ENCODE results near the gene UTP3. TPM values are rescaled to one million over a fixed set of nuclear protein-coding genes. Genes with fewer than 3 reads are reported as not detected.
A peak's percentile ranks its signal among the peaks of the same experiment; 100 is the strongest.
"Not testable (repeated sequence)": the region's sequence is repeated elsewhere in the genome, so short reads cannot be mapped to it uniquely, and the experiment has no call there.

UTP3 gene
- 10 to 100 TPM; 19.3 to 31.6 TPM for total RNA-seq

GRCh38 chr4:70687821-70688794 is at the start of gene UTP3:
Gene UTP3 (plus strand): TSS chr4:70688532. CDS start chr4:70688678, 146 bp downstream.
- Mint-ChIP-seq H3K9me3 (no peaks in the 10 kb centered on the region), H3K27ac (peak within 1 kb of the TSS; percentile 94 to 100), H3K36me3 (peaks cover 25 to 26% of the 10 kb centered on the region in 2 donors)
- ATAC-seq (peak; percentile 88 to 93), DNase-seq (ENCODE audit: low spot score in 2 of 2) (peak; percentile 89 to 94)

- Mint-ChIP-seq H3K36me3 (no peaks in the 10 kb centered on the region), H3K9me3 (no peaks in the 10 kb centered on the region), H3K27ac (peak overlapping the region; percentile 75 to 82)
- ATAC-seq (peak; percentile 77 to 89), DNase-seq (ENCODE audit: low spot score in 2 of 2) (no peak)
Observed at GRCh38 chr4:70640192-70640591, 48.1 kb upstream of the UTP3 start.

- H3K36me3 Mint-ChIP-seq; H3K27ac Mint-ChIP-seq; H3K9me3 Mint-ChIP-seq; DNase-seq (ENCODE audit: low spot score in 2 of 2); ATAC-seq: not testable (repeated sequence)
Observed at GRCh38 chr4:70650741-70651140, 37.6 kb upstream of the UTP3 start.

- ATAC-seq (peak; percentile 47 to 57), DNase-seq (ENCODE audit: low spot score in 2 of 2) (no peak)
- Mint-ChIP-seq H3K27ac (no peak overlapping the region), H3K9me3 (no peaks in the 10 kb centered on the region), H3K36me3 (no peaks in the 10 kb centered on the region)
Observed at GRCh38 chr4:70651864-70652506, 36.3 kb upstream of the UTP3 start.

- Mint-ChIP-seq H3K36me3 (no peaks in the 10 kb centered on the region), H3K27ac (no peak overlapping the region), H3K9me3 (no peaks in the 10 kb centered on the region)
- DNase-seq (ENCODE audit: low spot score in 2 of 2) (no peak), ATAC-seq (no peak)
Observed at GRCh38 chr4:70654605-70655011, 33.7 kb upstream of the UTP3 start.

- no peak for DNase-seq (ENCODE audit: low spot score in 2 of 2)
Observed at GRCh38 chr4:70657326-70657725, 31.0 kb upstream of the UTP3 start.

GRCh38 chr4:70658418-70658817 is 29.9 kb upstream of the UTP3 start:
- Mint-ChIP-seq H3K9me3 (no peaks in the 10 kb centered on the region), H3K27ac (no peak overlapping the region), H3K36me3 (no peaks in the 10 kb centered on the region)
- ATAC-seq (no peak), DNase-seq (ENCODE audit: low spot score in 2 of 2) (no peak)

More at GRCh38 chr4:70657326-70657725, 31.0 kb upstream of the UTP3 start:
- no peaks in the 10 kb centered on the region for H3K36me3 Mint-ChIP-seq
- no peak overlapping the region for H3K27ac Mint-ChIP-seq
- H3K9me3 Mint-ChIP-seq = no peaks in the 10 kb centered on the region
- no peak for ATAC-seq

GRCh38 chr4:70660106-70660505 is 28.2 kb upstream of the UTP3 start:
- H3K9me3 Mint-ChIP-seq = no peaks in the 10 kb centered on the region
- ATAC-seq (no peak), DNase-seq (ENCODE audit: low spot score in 2 of 2) (no peak)
- H3K36me3 Mint-ChIP-seq = no peaks in the 10 kb centered on the region
- H3K27ac Mint-ChIP-seq = no peak overlapping the region

- ATAC-seq (peak; percentile 95), DNase-seq (ENCODE audit: low spot score in 2 of 2) (peak in 1 of 2 donors; percentile 18)
- not testable (repeated sequence) for H3K27ac Mint-ChIP-seq, H3K36me3 Mint-ChIP-seq, H3K9me3 Mint-ChIP-seq
Observed at GRCh38 chr4:70661309-70661922, 26.9 kb upstream of the UTP3 start.

GRCh38 chr4:70666369-70666768 is 22.0 kb upstream of the UTP3 start, which contains the start of gene JCHAIN:
Gene JCHAIN (minus strand): TSS chr4:70666508. CDS start chr4:70666490, 18 bp downstream.
- no peaks in the 10 kb centered on the region for H3K36me3 Mint-ChIP-seq
- DNase-seq (ENCODE audit: low spot score in 2 of 2) (no peak), ATAC-seq (no peak)
- no peaks in the 10 kb centered on the region for H3K9me3 Mint-ChIP-seq
- no peak within 1 kb of the TSS for H3K27ac Mint-ChIP-seq

- no peaks in the 10 kb centered on the region for H3K36me3 Mint-ChIP-seq
- no peak overlapping the region for H3K27ac Mint-ChIP-seq
- no peaks in the 10 kb centered on the region for H3K9me3 Mint-ChIP-seq
- DNase-seq (ENCODE audit: low spot score in 2 of 2) (no peak), ATAC-seq (no peak)
Observed at GRCh38 chr4:70667740-70668535, 20.4 kb upstream of the UTP3 start.

GRCh38 chr4:70670332-70671014 is 17.9 kb upstream of the UTP3 start:
- no peaks in the 10 kb centered on the region for H3K9me3 Mint-ChIP-seq
- ATAC-seq (no peak), DNase-seq (ENCODE audit: low spot score in 2 of 2) (no peak)
- H3K27ac Mint-ChIP-seq = no peak overlapping the region
- H3K36me3 Mint-ChIP-seq = no peaks in the 10 kb centered on the region

- DNase-seq (ENCODE audit: low spot score in 2 of 2) = no peak
- Mint-ChIP-seq H3K9me3 (no peaks in the 10 kb centered on the region), H3K36me3 (no peaks in the 10 kb centered on the region), H3K27ac (no peak overlapping the region)
- ATAC-seq = no peak
Observed at GRCh38 chr4:70671091-70671490, 17.2 kb upstream of the UTP3 start.

GRCh38 chr4:70674191-70674590 is 14.1 kb upstream of the UTP3 start:
- no peak overlapping the region for H3K27ac Mint-ChIP-seq
- ATAC-seq = no peak
- no peak for DNase-seq (ENCODE audit: low spot score in 2 of 2)
- H3K36me3 Mint-ChIP-seq = no peaks in the 10 kb centered on the region
- H3K9me3 Mint-ChIP-seq = no peaks in the 10 kb centered on the region

GRCh38 chr4:70674731-70675130 is 13.6 kb upstream of the UTP3 start:
- no peaks in the 10 kb centered on the region for H3K36me3 Mint-ChIP-seq
- ATAC-seq (no peak), DNase-seq (ENCODE audit: low spot score in 2 of 2) (no peak)
- no peaks in the 10 kb centered on the region for H3K9me3 Mint-ChIP-seq
- no peak overlapping the region for H3K27ac Mint-ChIP-seq

GRCh38 chr4:70676554-70677090 is 11.7 kb upstream of the UTP3 start:
- no peaks in the 10 kb centered on the region for H3K9me3 Mint-ChIP-seq
- H3K36me3 Mint-ChIP-seq = no peaks in the 10 kb centered on the region
- no peak overlapping the region for H3K27ac Mint-ChIP-seq
- no peak for DNase-seq (ENCODE audit: low spot score in 2 of 2)
- ATAC-seq = no peak
